ENCODE data around the gene GPR25.

Gene GPR25

DNA sequence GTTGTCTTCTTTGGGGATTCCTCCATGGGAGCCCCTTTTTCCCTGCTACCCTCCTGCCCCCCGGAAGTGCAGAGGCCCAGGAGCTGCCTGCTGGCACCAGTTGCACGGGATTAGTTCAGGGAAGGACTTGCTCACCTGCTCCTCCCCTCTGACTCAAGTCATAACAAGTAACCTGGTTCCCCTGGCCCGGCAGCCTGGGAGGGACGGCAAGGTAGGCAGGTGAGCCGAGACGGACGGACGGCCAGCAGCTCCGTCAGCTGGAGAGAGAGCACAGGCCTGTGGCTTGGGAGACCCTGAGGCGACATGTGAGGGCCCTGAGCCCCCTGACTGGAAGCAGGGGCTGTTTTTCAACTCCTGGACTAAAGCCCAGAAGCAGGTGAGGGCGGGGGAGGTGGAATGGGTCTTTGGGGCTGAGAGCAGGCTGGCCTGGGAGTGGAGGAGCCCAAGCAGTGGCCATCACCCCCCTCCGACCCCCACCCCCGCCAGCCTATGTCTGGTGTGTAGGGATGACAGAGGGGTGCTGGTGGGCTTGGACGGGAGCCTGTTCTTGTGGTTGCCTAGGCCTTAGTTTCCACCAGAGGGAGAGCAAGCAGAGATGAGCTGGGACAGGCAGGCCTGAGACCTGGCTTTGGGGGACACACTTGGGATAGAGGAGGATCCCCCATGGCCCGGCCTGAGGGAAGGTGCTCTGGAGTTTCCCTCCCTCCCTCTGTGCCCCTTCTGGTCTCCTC is 22.1 kb downstream of the GPR25 start, which contains the start of gene INAVA:
Gene INAVA (plus strand): TSS at position 189 of the 731 bp plus-strand sequence. CDS start 3,501 bp downstream, outside the sequence.
- DNase-seq (ENCODE audit: low read depth in 1 of 2, low spot score in 1 of 2) = no peak

DNA sequence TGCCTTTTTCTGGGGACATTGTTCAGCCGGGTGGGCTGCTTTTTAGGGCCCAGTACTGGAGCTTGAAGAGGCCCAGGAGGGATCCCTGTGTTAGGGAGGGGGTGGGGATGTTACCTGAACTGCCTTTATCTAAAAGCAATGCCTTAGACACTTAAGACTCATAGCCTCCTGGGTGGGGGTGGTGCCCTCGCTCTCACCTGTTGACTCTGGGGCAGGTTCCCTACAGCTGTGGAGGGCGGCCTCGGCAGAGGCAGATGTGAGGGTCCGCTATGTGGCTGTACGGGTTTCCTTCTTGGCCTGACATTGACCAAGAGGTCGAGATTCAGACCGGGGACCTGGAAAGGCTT is 22.6 kb downstream of the GPR25 start:
- no peak for DNase-seq (ENCODE audit: low read depth in 1 of 2, low spot score in 1 of 2)

DNA sequence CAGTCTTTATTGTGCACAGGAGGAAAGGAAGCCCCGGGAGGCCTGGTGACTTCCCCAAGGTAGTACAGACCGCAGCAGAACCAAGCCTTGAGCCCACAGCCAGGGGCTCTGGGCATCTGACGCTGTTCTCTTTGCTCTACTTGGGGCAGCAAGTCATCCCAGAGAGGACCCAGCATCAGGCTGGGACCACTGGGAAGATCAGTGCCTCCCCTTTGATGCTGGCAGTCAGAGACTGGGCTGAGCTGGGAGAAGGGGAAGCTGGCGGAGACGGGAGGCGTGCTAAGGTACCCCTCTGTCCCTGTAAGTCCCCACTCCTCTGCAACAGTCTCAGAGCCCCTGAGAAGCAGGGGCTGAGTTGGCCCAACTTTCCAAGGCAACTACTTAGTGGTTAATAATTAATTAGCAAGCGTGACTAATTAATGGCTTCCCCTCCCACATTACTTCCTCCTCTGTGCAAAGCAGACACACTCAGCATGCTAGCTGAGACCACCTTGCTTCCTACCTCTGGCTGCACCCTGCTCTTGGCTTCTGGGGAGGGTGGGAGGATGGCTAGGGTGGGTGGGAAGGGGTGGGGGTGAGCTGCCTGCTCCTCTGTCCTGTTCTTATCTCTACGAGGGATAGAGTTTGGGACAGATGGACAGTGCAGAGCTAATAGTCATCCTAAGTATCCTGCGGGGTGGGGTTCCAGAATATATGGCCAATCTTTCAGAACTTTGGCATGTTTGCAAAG is 23.2 kb downstream of the GPR25 start:
- no peak for DNase-seq (ENCODE audit: low read depth in 1 of 2, low spot score in 1 of 2)

DNA sequence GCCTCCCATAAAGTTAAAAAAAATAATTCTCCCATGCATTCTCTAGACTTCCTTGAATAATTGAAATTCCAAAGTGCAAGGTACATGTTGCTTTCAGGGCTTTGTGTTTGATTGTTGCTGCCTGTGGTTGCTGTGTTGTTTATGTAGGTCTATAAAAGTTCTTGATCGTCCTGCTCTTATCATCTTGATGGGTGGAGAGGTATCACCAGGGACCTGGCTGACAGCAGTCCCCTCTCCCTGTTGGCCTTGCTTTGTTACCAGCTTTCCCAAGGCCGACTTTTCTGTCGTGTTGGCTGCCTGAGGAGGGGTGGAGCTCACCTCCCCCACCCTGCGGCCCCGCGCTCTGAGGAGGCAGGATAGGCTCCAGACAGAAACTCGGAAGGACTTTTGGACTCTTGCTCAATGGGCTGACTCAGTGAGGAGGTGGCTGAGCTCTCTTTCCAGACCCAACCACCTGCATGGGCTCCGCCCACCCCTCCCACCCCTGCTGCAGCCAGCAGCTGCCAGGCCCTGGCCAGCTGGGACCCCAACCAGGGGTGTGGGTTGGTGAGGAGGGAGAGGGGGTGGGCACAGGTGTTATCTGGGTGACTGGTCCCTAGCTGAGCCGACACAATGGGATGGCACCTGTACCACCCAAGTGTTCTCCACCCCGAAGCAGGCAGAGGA is 23.9 kb downstream of the GPR25 start:
- DNase-seq (ENCODE audit: low read depth in 1 of 2, low spot score in 1 of 2) = no peak

DNA sequence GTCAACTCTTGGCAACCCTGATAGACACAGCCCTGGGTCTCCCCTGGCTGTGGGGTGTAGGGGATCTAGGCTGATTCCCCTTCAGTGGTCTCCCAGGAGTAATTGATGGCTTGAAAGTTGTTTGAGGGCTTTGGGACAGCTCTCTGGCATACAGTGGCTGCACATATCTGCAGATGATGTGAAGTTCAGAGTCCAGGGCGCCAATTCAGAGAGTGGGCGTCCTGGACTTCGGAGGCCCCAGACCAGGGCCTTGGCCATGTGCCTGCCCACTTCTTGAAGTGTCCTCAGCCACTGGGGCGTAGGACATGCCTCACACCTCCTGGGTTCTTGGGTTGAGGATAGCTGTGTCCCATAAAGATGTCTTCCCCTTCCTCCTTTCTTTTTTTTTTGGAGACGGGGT is 24.5 kb downstream of the GPR25 start:
- DNase-seq (ENCODE audit: low read depth in 1 of 2, low spot score in 1 of 2) = no peak

DNA sequence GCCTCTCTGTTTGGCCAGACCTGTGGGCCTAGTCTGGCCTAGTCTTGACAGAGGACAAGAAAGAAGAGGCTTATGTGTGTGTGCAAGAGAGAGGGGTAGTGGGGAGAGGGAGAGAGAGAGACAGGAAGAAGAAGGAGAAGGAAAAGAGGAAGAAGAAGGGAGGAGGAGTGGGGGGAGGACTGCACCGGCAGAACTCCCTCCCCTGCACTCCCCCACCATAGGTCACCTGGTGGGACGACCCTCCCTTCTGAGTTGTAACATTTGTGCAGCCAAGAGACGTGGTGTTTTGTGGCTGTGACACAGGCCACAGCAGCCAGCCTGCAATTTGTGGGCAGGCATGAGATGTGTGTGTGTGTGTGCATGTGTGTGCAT is 26.2 kb downstream of the GPR25 start:
- no peak for DNase-seq (ENCODE audit: low read depth in 1 of 2, low spot score in 1 of 2)

DNA sequence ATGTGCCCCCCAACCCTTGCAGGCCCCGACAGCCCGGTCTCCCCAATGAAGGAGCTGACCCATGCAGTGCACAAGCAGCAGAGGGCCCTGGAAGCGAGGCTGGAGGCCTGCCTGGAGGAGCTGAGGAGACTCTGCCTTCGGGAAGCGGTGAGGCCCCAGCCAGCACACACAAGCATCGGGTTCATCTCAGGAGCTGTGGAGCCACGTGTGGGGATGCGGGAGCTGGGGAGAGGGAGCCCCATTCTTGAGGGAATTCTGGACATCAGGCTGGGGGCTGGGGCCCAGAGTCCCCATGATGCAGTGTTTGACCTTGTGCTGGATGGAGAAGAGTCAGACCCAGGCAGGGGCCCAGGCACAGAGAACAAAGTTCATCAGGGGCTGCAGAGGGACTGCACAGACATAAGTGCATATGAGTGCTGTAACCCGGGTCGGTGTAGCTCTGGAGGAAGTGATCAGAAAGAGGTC is 26.7 kb downstream of the GPR25 start:
- no peak for DNase-seq (ENCODE audit: low read depth in 1 of 2, low spot score in 1 of 2)

DNA sequence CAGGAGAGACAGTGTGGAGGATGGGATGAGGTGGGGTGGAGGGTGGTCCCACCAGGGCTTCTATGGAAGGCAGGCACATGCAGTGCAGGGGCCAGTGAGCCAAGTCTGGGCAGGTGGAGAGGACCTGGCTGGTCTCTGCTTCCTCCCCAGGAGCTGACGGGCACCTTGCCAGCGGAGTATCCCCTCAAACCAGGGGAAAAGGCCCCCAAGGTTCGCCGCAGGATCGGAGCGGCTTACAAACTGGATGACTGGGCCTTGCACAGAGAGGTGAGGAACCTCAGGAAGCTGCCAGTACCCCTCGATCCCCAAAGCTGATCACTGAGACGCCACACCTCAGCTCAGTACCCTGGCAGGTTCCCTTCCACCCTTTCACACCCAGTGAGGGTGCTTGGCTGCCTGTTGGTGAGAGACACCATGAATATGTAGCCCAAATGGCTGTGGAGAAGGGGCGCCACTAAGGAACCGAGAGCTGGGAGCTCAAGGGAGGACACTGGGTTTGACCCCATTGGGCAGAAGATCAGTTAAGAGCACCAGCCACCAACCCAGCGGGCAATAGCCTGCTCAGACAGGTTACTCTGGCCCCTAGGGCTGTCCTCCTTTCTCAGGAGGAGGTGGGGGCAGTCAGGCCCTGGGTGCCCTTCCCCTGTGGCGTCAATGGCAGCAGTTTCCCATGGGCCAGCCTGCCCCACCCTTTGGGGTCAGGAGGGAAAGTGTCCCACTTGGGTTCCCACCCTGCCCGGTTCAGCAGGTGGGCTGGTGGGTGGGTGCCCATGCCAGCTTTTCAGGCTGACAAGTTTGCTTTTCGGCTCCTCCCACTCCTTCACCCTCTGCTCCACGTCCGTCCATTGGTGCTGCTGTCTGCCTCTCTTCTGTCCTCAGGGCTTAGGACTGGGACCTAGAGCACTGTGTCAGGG is 27.4 kb downstream of the GPR25 start:
- no peak for DNase-seq (ENCODE audit: low read depth in 1 of 2, low spot score in 1 of 2)

DNA sequence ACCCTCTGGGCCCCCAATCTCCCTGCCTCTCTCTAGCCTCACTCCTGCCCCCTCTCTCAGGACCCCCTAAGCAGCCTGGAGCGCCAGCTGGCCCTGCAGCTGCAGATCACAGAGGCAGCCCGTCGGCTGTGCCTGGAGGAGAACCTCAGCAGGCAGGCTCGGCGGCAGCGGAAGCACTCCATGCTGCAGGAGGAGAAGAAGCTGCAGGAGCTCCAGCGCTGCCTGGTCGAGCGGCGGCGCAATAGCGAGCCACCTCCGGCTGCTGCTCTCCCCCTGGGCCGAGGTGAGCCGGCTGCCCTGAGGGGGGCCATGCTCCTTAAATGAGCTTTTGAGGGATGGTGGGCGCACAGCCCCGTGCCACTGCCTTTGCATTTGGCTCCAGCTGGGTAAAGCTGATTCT is 28.1 kb downstream of the GPR25 start:
- no peak for DNase-seq (ENCODE audit: low read depth in 1 of 2, low spot score in 1 of 2)

DNA sequence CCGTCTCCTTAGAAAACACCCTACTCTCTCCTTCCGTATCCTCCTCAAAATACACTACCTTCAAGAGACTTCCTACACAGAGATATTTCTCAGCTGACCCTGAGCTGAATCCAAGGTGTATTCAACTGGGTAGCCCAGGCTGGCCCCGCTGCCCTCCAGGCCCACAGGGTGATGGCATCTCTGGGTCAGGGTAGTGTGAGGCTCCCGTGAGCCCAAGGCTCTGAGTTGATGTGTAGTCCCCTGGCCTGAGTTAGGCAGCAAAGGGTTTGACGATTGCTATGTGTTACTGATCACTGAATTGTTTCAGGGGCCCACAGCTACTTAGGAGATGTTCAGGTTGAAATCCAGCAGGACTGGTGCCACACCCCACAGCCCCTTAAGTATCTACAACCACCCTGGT is 28.6 kb downstream of the GPR25 start:
- no peak for DNase-seq (ENCODE audit: low read depth in 1 of 2, low spot score in 1 of 2)

DNA sequence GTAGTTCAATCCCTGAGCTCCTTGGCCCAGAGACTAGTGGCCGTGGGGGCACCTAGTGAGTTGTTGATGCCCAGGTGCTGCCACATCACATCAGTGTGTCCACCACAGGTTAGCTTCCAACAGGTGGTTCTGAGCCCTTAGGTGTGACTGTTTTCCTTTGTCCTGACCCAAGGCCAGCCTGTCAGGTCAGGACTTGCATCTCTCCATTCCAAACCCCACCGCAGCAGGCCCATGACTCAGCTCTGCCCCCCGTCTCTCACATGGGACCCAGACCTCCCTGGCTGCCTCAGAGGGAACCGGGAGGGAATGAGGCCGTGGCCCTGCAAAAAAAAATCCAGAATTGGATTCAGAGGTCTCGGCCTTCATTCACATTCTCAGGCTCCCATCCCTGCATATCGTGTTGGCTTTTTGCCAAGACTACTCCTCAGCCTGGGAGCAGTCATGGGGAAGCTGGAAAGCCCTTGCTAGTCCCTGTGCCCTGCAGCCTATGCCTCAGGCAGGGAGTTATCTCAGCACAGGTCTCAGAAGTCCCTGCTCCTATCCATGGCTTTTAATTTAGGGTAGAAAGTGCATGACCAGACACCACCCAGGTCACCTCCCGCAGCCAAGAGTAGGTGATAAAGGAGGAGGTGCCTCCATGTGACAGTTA is 29.1 kb downstream of the GPR25 start:
- DNase-seq (ENCODE audit: low read depth in 1 of 2, low spot score in 1 of 2) = no peak

DNA sequence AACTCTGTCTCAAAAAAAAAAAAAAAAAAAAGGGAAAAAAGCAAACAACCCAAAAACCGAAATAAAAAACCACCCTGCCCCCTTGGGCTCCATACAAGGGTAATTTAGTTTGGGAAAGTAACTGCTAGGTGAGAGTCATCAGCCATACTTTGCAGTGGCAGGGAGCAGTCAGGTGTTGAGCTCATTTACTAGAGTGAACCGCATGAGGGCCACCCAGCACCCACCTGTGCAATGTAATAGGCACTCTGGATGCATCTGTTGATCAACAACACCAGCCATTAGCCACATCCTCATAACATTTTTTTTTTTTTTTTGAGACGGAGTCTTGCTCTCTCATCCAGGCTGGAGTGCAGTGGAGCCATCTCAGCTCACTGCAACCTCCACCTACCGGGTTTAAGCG is 31.0 kb downstream of the GPR25 start:
- DNase-seq (ENCODE audit: low read depth in 1 of 2, low spot score in 1 of 2) = no peak

DNA sequence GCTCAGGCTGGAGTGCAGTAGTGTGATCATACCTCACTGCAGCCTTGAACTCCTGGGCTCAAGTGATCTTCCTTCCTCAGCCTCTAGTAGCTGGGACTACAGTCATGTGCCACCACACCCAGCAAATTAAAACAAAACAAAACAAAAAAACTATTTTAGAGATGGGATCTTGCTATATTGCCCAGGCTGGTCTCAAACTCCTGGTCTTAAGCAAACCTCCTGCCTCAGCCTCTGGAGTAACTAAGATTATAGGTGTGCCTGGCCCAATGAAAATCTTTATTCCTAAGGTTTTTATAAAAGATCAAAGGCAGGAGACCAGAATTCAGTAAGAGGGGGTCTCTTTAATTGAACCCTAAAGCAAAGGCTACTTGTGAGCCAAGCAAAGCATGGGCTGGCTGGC is 32.0 kb downstream of the GPR25 start:
- no peak for DNase-seq (ENCODE audit: low read depth in 1 of 2, low spot score in 1 of 2)

DNA sequence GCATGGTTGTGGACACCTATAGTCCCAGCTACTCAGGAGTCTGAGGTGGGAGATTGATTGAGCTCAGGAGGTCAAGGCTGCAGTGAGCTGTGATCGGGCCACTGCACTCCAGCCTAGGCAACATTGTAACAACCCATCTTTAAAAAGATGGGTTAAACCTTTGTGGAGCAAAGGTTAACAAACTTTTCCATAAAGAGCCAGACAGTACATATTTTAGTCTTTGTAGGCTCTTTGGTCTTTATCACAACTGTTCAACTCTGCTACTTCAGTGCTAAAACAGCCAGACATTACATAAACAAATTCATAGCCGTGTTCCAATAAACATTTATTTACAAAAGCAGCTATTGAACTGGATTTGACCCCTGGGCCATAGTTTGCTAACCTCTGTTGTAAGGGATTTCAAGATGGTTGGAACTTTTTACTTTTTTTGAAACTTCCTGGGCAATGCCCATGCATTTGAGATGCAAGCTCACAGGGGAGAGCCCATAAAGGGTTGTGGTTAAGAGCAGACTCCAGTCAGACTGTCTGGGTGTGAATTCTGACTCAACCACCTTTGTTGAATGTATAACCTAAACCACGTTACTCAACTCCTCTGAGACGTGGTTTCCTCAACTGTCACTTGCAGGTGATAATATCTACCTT is 32.8 kb downstream of the GPR25 start:
- no peak for DNase-seq (ENCODE audit: low read depth in 1 of 2, low spot score in 1 of 2)

DNA sequence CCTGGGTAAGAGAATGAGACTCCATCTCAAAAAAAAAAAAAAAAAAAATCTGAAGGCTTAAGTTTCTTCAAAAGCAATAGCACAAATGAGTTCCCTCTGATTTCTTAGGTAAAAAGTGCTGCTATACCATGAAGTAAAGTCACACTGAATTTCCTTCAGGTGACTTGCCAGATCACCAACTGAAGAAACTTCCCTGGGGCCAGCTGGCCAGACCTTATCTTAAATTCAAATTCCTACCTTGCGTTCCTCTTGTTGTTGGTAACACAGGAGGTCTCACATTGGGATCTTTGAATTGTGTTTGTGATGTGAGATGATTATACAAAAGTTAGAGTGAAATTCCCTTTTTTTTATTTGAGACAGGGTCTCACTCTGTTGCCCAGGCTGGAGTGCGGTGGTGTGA is 33.7 kb downstream of the GPR25 start:
- no peak for DNase-seq (ENCODE audit: low read depth in 1 of 2, low spot score in 1 of 2)

DNA sequence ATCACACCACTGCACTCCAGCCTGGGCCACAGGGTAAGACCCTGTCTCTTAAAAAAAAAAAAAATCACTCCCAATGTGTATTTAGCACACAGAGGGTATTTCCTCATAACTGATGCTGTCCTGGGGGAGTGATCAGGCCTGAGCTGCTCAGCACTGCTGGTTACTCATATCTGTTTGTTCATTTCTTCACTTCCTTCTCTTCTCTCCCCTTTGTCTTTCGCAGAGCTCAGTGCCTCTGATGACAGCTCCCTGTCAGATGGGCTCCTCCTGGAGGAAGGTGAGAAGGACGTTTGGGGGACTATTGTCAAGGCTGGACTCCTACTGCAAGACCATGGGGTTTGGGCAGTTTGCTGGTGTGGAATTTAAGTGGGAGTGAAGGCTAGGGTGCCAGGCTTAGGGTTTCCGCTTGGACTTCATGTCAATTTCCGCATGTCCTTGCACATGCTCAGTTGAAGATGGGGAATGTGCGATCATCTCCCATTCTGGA is 34.9 kb downstream of the GPR25 start:
- no peak for DNase-seq (ENCODE audit: low read depth in 1 of 2, low spot score in 1 of 2)

DNA sequence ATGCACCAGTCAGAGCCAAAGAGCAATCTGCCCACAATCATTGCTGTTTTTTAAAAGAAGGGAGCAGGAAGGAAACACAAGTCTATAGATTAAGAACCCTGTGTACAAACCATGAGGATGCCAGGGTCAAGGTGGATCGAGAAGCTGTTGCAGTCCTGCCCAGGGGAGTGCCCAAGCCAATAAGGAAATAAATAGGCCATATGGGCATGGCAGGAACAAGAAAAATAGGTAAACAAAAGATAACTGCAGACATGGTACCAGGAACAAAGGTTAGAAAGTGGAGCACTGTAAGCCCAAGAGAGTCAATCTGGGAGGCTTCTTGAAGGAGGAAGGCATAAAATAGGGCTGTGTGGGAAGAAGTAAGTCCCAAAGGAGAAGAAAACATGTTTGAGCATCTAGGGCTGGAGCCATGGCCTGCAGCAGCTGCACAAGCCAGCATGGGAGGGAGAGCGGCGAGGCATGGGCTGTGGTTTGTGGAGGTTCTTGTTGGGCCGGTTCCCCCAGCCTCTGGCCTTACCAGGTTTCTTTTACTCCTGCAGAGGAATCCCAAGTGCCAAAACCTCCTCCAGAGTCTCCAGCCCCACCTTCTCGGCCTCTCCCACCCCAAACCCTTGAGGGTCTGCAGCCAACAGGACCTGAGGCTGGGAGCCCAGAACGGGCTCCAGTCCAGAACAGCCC is 35.5 kb downstream of the GPR25 start:
- DNase-seq (ENCODE audit: low read depth in 1 of 2, low spot score in 1 of 2) = no peak

DNA sequence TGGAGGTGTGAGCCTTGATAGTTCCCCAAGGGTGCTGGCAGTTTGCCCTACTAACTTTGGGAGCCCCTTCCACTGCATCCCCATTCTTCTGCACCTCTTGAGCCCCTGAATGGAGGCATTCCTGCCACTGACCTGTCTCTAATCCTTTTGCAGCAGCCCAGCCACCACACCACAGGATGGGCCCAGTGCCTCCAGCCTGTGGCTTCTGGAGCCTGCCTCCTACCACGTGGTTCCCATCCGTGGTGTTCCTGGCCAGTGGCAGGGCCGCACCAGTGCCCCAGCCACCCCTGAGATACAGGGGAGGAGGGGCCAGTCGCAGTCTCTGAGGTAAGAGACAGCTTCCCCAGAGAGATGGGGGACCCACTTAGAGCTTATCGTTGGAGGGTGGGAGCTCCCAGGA is 36.3 kb downstream of the GPR25 start:
- no peak for DNase-seq (ENCODE audit: low read depth in 1 of 2, low spot score in 1 of 2)

DNA sequence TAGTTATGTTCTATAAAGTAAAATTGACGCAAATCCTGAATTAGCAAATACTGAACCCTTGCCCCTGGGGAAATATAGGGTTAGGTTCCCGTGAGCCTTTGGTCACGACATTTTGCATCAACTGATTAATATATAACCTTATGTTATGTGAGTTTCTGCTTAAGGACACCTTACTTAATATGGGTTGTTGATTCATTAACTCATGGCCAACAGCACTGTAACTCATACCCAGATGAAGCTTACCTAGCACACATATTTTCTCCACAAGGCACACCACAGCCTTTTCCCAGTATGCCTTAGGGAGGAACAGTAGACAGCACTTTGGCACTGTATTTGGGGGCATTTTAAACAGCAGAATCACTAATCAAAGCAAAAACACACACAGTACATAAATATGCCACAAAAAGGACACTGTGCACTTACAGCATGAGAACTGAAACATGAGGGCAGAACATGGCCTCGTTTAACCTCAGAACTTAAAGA is 37.0 kb downstream of the GPR25 start:
- DNase-seq (ENCODE audit: low read depth in 1 of 2, low spot score in 1 of 2) = no peak

Data from activated T-helper 1 cell treated with anti-CD3 and anti-CD28 coated beads, Interleukin-2, amount 50 U/mL, for 16 hours (primary cell).